Parathyroid adenoma (tissue), 2 donors: Measurements from ENCODE around the gene TYK2.
A peak's percentile ranks its signal among the peaks of the same experiment; 100 is the strongest.

ENCODE experiments used
- H2AFZ ChIP-seq: fragments of 300-600 bp; sonication (generic); one replicate; pipeline ENCODE4 v1.7.0; 2017; ENCODE audit warnings: antibody characterized with exemption, mild to moderate bottlenecking
- H3K27ac ChIP-seq: fragments of 300-600 bp; sonication (generic); one replicate; pipeline ENCODE4 v1.7.0; 2017
- H3K27me3 ChIP-seq: fragments of 300-600 bp; sonication (generic); one replicate; pipeline ENCODE4 v1.7.0; 2017; ENCODE audit warnings: low read length; ENCODE audit not compliant: control insufficient read depth, insufficient read depth
- H3K36me3 ChIP-seq: fragments of 300-600 bp; sonication (generic); one replicate; pipeline ENCODE4 v1.7.0; 2017; ENCODE audit warnings: low read length; ENCODE audit not compliant: control insufficient read depth, insufficient read depth
- H3K4me1 ChIP-seq: fragments of 300-600 bp; sonication (generic); one replicate; pipeline ENCODE4 v1.7.0; 2017; ENCODE audit warnings: control low read depth
- H3K4me2 ChIP-seq: fragments of 300-600 bp; sonication (generic); one replicate; pipeline ENCODE4 v1.7.0; 2017; ENCODE audit warnings: low read length
- H3K4me3 ChIP-seq: fragments of 300-600 bp; sonication (generic); one replicate; pipeline ENCODE4 v1.7.0; 2017; ENCODE audit warnings: low read depth, low read length
- H3K79me2 ChIP-seq: fragments of 300-600 bp; sonication (generic); one replicate; pipeline ENCODE4 v1.7.0; 2017; ENCODE audit warnings: control low read depth
- H3K9ac ChIP-seq: fragments of 300-600 bp; sonication (generic); one replicate; pipeline ENCODE4 v1.7.0; 2017; ENCODE audit warnings: mild to moderate bottlenecking
- H3K9me3 ChIP-seq: fragments of 300-600 bp; sonication (generic); one replicate; pipeline ENCODE4 v1.7.0; 2017; ENCODE audit warnings: low read length; ENCODE audit not compliant: control insufficient read depth
- CTCF ChIP-seq: fragments of 300-600 bp; sonication (generic); IDR thresholded peaks from one replicate; pipeline ENCODE4 v1.7.0; 2017; ENCODE audit warnings: antibody characterized with exemption, mild to moderate bottlenecking
- donor health status: primary hyperparathyroidism.

The TYK2 gene

DNA sequence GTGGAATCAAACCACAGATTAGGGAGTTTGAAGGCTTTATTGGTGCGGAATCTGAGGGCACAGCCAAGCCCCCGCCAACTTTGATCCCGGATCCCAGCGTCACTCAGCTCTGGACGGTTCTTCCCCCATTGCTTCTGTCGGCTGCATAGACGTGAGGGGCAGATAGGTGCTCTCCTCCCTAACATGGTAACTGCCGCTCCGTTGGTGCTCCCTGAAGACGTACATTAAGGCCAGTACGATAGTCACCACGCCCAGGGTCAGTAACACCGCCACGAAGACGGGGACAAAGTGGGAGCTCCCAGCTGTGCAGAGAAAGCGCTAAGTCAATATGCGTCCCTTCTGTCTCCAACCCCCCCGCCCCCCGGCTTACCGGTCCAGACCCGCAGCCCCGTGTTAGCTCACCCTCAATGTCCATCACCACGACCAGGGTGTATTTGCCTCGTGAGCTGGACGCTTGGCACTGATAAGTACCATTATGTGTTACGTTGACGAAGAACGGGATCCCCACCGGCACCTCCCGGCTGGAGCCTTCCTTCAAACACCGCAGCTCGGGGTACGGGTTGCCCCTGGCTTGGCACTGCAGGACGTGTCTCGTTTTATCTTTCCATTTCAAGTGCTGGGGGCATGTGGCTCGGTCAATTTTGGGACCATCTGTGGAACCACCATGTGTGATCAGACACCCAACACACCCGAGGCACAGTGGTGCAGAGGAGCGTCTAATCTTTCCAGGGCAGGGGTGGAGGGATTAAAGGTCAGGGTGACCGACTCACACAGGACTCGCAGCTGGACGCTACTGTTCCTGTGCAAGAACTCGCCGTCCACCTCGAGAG lies 46.4 kb downstream of the TYK2 start:
- peak overlapping the region; percentile 80 for H3K27ac ChIP-seq
- H3K4me2 ChIP-seq: peak overlapping the region; percentile 88
- H3K9ac ChIP-seq: no peak overlapping the region
- H3K4me1 ChIP-seq: peaks cover 11% of the 10 kb centered on the region
- H3K27me3 ChIP-seq: no peaks in the 10 kb centered on the region
- peak overlapping the region; percentile 91 for H2AFZ ChIP-seq
- H3K79me2 ChIP-seq: peaks cover 4% of the 10 kb centered on the region
- H3K9me3 ChIP-seq: no peaks in the 10 kb centered on the region
- TF ChIP-seq CTCF: no peak
- H3K36me3 ChIP-seq: no peaks in the 10 kb centered on the region
- H3K4me3 ChIP-seq: peak overlapping the region; percentile 98

- Histone ChIP-seq H3K79me2 (peaks cover 4% of the 10 kb centered on the region), H3K4me3 (peak within 1 kb of the TSS; percentile 98), H3K4me1 (peaks cover 11% of the 10 kb centered on the region), H3K36me3 (no peaks in the 10 kb centered on the region), H3K9ac (peak within 1 kb of the TSS; percentile 69), H3K4me2 (peak within 1 kb of the TSS; percentile 88), H2AFZ (peak within 1 kb of the TSS; percentile 91), H3K27ac (peak within 1 kb of the TSS; percentile 80), H3K9me3 (no peaks in the 10 kb centered on the region), H3K27me3 (no peaks in the 10 kb centered on the region)
- no peak for TF ChIP-seq CTCF
These were observed 47.2 kb downstream of the TYK2 start, which contains the start of gene RAVER1 for GRCh38 chr19:10332965-10333757. Gene RAVER1 (minus strand): TSS chr19:10333529. CDS start chr19:10333507, 22 bp downstream.

- TF ChIP-seq CTCF: no peak
- Histone ChIP-seq H3K4me2 (peak overlapping the region; percentile 86), H3K27me3 (no peaks in the 10 kb centered on the region), H2AFZ (peak overlapping the region; percentile 91), H3K79me2 (peaks cover 6% of the 10 kb centered on the region), H3K36me3 (no peaks in the 10 kb centered on the region), H3K4me1 (peaks cover 11% of the 10 kb centered on the region), H3K9ac (no peak overlapping the region), H3K4me3 (peak overlapping the region; percentile 98), H3K9me3 (no peaks in the 10 kb centered on the region), H3K27ac (peak overlapping the region; percentile 80)
These were observed 48.0 kb downstream of the TYK2 start for GRCh38 chr19:10332158-10332964.

DNA sequence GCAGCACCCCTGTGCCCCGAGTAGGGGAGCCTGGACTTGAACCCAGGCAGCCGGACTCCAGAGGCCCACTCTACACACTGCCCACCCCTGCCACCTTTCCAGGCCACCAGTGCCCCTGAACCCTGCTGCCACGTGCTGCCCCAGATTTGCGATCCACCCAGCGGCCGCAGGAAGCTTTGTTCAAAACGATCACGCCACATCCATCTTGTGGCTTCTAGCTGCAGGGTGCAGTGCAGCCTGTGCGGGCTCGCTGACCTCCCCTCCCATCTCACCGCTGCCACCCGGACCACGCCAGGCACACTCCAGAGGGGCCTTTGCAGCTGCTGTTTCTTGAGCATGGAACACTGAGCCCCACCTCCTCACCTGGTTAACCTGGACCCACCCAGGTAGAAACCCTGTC lies 50.8 kb downstream of the TYK2 start:
- TF ChIP-seq CTCF: no peak
- Histone ChIP-seq H3K9me3 (no peaks in the 10 kb centered on the region), H3K4me2 (no peak overlapping the region), H3K4me1 (peaks cover 10% of the 10 kb centered on the region), H3K9ac (no peak overlapping the region), H3K27me3 (no peaks in the 10 kb centered on the region), H2AFZ (no peak overlapping the region), H3K36me3 (no peaks in the 10 kb centered on the region), H3K79me2 (peaks cover 6% of the 10 kb centered on the region), H3K4me3 (no peak overlapping the region), H3K27ac (no peak overlapping the region)
